ENCODE data around the gene TTC32. TPM values are rescaled to one million over a fixed set of nuclear protein-coding genes. Genes with fewer than 3 reads are reported as not detected.

TTC32 gene
- total RNA-seq = 3.2 and 3.8 TPM in 2 replicates

DNA sequence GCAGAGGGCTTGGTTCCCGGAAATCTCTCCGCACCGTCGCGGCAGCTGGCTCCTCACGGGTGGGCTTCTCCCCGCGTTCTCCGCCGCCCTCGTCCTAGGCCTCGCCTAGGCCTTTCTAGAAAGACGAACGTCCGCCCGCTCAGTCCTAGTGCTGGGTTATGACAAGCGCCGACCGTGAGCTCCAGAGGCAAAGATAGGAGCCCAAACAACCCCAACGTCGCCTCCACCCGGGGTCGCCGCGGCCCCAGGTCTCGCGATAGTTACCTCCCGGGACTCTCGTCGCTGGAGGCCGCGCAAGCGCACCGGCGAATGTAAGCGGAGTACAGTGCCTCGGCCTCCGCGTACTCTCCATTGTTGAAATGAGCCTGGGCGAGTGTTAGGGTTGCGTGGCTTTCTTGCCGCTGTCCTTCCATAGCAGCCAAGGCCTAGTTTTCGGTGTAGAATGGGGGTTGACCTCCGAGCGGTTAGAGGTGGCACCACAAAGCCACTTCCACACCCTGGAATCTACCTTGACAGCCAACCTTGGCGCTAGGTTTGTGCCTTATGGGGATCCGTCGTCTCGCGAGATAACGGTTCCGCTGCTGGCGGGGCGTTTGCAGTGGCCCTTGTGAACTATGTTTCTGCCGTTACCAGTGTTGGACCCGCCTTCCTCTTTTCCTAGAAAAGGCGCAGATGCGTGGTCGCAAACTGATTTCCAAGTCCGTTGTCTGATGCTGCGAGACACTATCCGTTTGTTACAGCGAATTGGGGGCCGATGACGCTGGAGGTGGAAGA is at the start of gene TTC32:
TSS of gene TTC32 (minus strand) at position 542 of the 774 bp plus-strand sequence. CDS start at position 413, 129 bp downstream.

Other genes with a start within 250 kb of the TTC32 start
- 11.2 and 14.0 TPM in 2 replicates for gene WDR35, start 88.1 kb upstream of the TTC32 start, total RNA-seq
- gene MATN3, start 110.7 kb upstream of the TTC32 start, total RNA-seq = 1.5 and 3.4 TPM in 2 replicates
- 123 and 175 TPM in 2 replicates for gene LAPTM4A, start 149.6 kb upstream of the TTC32 start, total RNA-seq

Data from smooth muscle cell of the pulmonary artery (primary cell).